H1 (cell line): ENCODE results near the gene DOK6. TPM values are rescaled to one million over a fixed set of nuclear protein-coding genes. Genes with fewer than 3 reads are reported as not detected.

ENCODE experiments used
- CTCF ChIA-PET: fragments of 300-600 bp; sonication (Branson Sonifier 250); formaldehyde crosslinking; loops from one replicate; lab custom pipeline; 2021; ENCODE audit not compliant: partially characterized antibody; lab: Charles Lee
- POLR2A ChIA-PET: fragments of 300-600 bp; sonication (Branson Sonifier 250); formaldehyde crosslinking; loops from one replicate; lab custom pipeline; 2021; ENCODE audit warnings: inconsistent platforms; ENCODE audit not compliant: partially characterized antibody; lab: Charles Lee
- DNase-seq, 2 experiments: peaks; one replicate each; pipeline versions ENCODE4 v3.0.0 to v3.0.0-alpha.2; 2010 to 2022; ENCODE audit warnings: low spot score in 2 of 2, low read depth in 1 of 2, mixed read lengths in 1 of 2
- FAIRE-seq: peaks from 2 replicates; lab custom pipeline; 2011; peaks lifted over from hg19 to GRCh38; lab: Jason Lieb, UNC
- H2AFZ ChIP-seq: 2 replicates; pipeline ENCODE4 v1.8.1; 2012; ENCODE audit warnings: low read length, inconsistent platforms
- H2AK5ac ChIP-seq: 2 replicates; pipeline ENCODE4 v1.6.1; 2013; ENCODE audit warnings: low read depth, low read length
- H2BK120ac ChIP-seq: replicated peaks from 2 replicates; pipeline ENCODE3; 2013; ENCODE audit warnings: low read depth, low read length, inconsistent platforms
- H2BK12ac ChIP-seq: 2 replicates; pipeline ENCODE4 v1.6.1; 2013; ENCODE audit warnings: low read depth, low read length
- H2BK15ac ChIP-seq: 2 replicates; pipeline ENCODE4 v1.6.1; 2013; ENCODE audit warnings: low read length
- H2BK20ac ChIP-seq: 2 replicates; pipeline ENCODE4 v1.6.1; 2013; ENCODE audit warnings: low read length
- H2BK5ac ChIP-seq: 2 replicates; pipeline ENCODE4 v1.6.1; 2013; ENCODE audit warnings: low read depth, low read length
- H3K14ac ChIP-seq: 2 replicates; pipeline ENCODE4 v1.6.1; 2013; ENCODE audit warnings: inconsistent platforms; ENCODE audit not compliant: insufficient read length
- H3K18ac ChIP-seq: 2 replicates; pipeline ENCODE4 v1.6.1; 2013; ENCODE audit warnings: low read length; ENCODE audit errors: extremely low read depth
- H3K23ac ChIP-seq: 2 replicates; pipeline ENCODE4 v1.6.1; 2013; ENCODE audit warnings: inconsistent platforms; ENCODE audit not compliant: insufficient read length
- H3K23me2 ChIP-seq: 2 replicates; pipeline ENCODE4 v1.6.1; 2013; ENCODE audit warnings: low read depth, low read length
- H3K27ac ChIP-seq: 2 replicates; pipeline ENCODE4 v1.6.1; 2011; ENCODE audit warnings: low read depth, low read length, inconsistent platforms
- H3K27me3 ChIP-seq, 4 experiments: replicated peaks in 1 of 4; 1 replicate in 1 of 4; 2 replicates in 3 of 4; pipeline versions ENCODE4 v1.6.1 to v1.8.1; 2011 to 2013; ENCODE audit warnings: low read length in 3 of 4, mild to moderate bottlenecking in 3 of 4, inconsistent platforms in 2 of 4, mixed read lengths in 2 of 4, moderate library complexity in 1 of 4; ENCODE audit not compliant: control insufficient read depth in 3 of 4, insufficient read depth in 3 of 4; ENCODE audit errors: extremely low read depth in 1 of 4
- H3K36me3 ChIP-seq, 4 experiments: 2 replicates each; pipeline versions ENCODE4 v1.6.1 to v1.8.1; 2011 to 2013; ENCODE audit warnings: mild to moderate bottlenecking in 4 of 4, low read length in 3 of 4, moderate library complexity in 2 of 4, control low read depth in 1 of 4, inconsistent platforms in 1 of 4; ENCODE audit not compliant: insufficient read depth in 4 of 4, control insufficient read depth in 2 of 4
- H3K4ac ChIP-seq: replicated peaks from 2 replicates; pipeline ENCODE3; 2013; ENCODE audit warnings: low read length, low read depth, mixed read lengths, inconsistent platforms; ENCODE audit not compliant: insufficient read length
- H3K4me1 ChIP-seq, 4 experiments: replicated peaks in 1 of 4; 1 replicate in 1 of 4; 2 replicates in 3 of 4; pipeline versions ENCODE4 v1.6.1 to v1.8.1; 2011 to 2013; ENCODE audit warnings: low read length in 3 of 4, inconsistent platforms in 2 of 4, mixed read lengths in 1 of 4; ENCODE audit not compliant: insufficient read depth in 4 of 4, control insufficient read depth in 3 of 4
- H3K4me2 ChIP-seq, 2 experiments: 2 replicates each; pipeline versions ENCODE4 v1.6.1 to v1.8.1; 2011 to 2013; ENCODE audit warnings: low read depth in 2 of 2, low read length in 2 of 2, control low read depth in 1 of 2, inconsistent platforms in 1 of 2, mild to moderate bottlenecking in 1 of 2; ENCODE audit not compliant: insufficient read depth in 1 of 2
- H3K4me3 ChIP-seq, 4 experiments: fragments of 200-600, 300-600 bp in 1 of 4; sonication (generic), shearing (Covaris generic), sonication (Bioruptor Twin) in 1 of 4; 2 replicates each; pipeline versions ENCODE4 v1.5.1 to v1.8.1; 2011 to 2016; ENCODE audit warnings: low read length in 4 of 4, low read depth in 3 of 4, control low read depth in 2 of 4, inconsistent platforms in 2 of 4, mild to moderate bottlenecking in 2 of 4, mixed read lengths in 1 of 4, moderate library complexity in 1 of 4; ENCODE audit not compliant: insufficient read depth in 2 of 4; ENCODE audit errors: extremely low read depth in 1 of 4
- H3K56ac ChIP-seq: replicated peaks from 2 replicates; pipeline ENCODE3; 2013; ENCODE audit warnings: low read depth, mild to moderate bottlenecking, mixed read lengths, low read length, inconsistent platforms; ENCODE audit not compliant: insufficient read length
- H3K79me1 ChIP-seq: 2 replicates; pipeline ENCODE4 v1.6.1; 2013; ENCODE audit warnings: low read depth, low read length, control low read depth
- H3K79me2 ChIP-seq, 2 experiments: 2 replicates each; pipeline versions ENCODE4 v1.6.1 to v1.8.1; 2012 to 2013; ENCODE audit warnings: low read length in 2 of 2, mild to moderate bottlenecking in 2 of 2, inconsistent platforms in 1 of 2; ENCODE audit not compliant: insufficient read depth in 2 of 2, control insufficient read depth in 1 of 2
- H3K9ac ChIP-seq, 4 experiments: replicated peaks in 1 of 4; 1 replicate in 1 of 4; 2 replicates in 3 of 4; pipeline versions ENCODE4 v1.6.1 to v1.8.1; 2011 to 2013; ENCODE audit warnings: low read depth in 3 of 4, low read length in 3 of 4, control low read depth in 2 of 4, mild to moderate bottlenecking in 2 of 4, moderate library complexity in 2 of 4, inconsistent platforms in 1 of 4; ENCODE audit errors: extremely low read depth in 1 of 4
- H3K9me3 ChIP-seq, 2 experiments: 2 replicates each; pipeline versions ENCODE4 v1.6.1 to v1.8.1; 2012 to 2013; ENCODE audit warnings: mild to moderate bottlenecking in 2 of 2, moderate library complexity in 2 of 2, control low read depth in 1 of 2, inconsistent platforms in 1 of 2, low read depth in 1 of 2, low read length in 1 of 2, mixed read lengths in 1 of 2; ENCODE audit not compliant: insufficient read depth in 2 of 2
- H4K20me1 ChIP-seq, 2 experiments: replicated peaks in 1 of 2; 2 replicates each; pipeline versions ENCODE3 to v1.8.1; 2011 to 2013; ENCODE audit warnings: inconsistent platforms in 2 of 2, low read length in 2 of 2, mild to moderate bottlenecking in 1 of 2; ENCODE audit not compliant: insufficient read depth in 2 of 2, control insufficient read depth in 1 of 2
- H4K5ac ChIP-seq: 2 replicates; pipeline ENCODE4 v1.6.1; 2013; ENCODE audit warnings: low read length, low read depth, mixed read lengths, inconsistent platforms; ENCODE audit not compliant: insufficient read length
- H4K8ac ChIP-seq: 2 replicates; pipeline ENCODE4 v1.8.0; 2013; ENCODE audit warnings: mild to moderate bottlenecking, moderate library complexity, low read length, inconsistent platforms; ENCODE audit not compliant: insufficient read depth; ENCODE audit errors: extremely low read depth
- H4K91ac ChIP-seq: replicated peaks from 2 replicates; pipeline ENCODE3; 2013; ENCODE audit warnings: low read length, mixed read lengths, inconsistent platforms; ENCODE audit not compliant: insufficient read length
- ATF2 ChIP-seq: IDR thresholded peaks from 2 replicates; pipeline ENCODE4 v1.6.1; 2012; ENCODE audit warnings: low read length, inconsistent platforms
- BCL11A ChIP-seq, 2 experiments: IDR thresholded peaks; one replicate each; pipeline ENCODE4 v1.6.1; 2011; ENCODE audit warnings: low read depth in 2 of 2, low read length in 2 of 2, mild to moderate bottlenecking in 2 of 2
- BRCA1 ChIP-seq: IDR thresholded peaks from 2 replicates; pipeline ENCODE4 v1.6.1; 2012; ENCODE audit warnings: low read depth, low read length, improper control_type of control experiment
- GTF2F1 ChIP-seq: IDR thresholded peaks from 2 replicates; pipeline ENCODE4 v1.6.1; 2012; ENCODE audit warnings: low read depth, low read length, improper control_type of control experiment, borderline replicate concordance
- HDAC2 ChIP-seq, 2 experiments: fragments of 300-600 bp in 1 of 2; sonication (generic) in 1 of 2; IDR thresholded peaks; 2 replicates each; pipeline ENCODE4 v1.6.1; 2011 to 2012; ENCODE audit warnings: low read depth in 2 of 2, low read length in 2 of 2, mild to moderate bottlenecking in 2 of 2, moderate library complexity in 2 of 2, borderline replicate concordance in 1 of 2, inconsistent platforms in 1 of 2
- KDM4A ChIP-seq: IDR thresholded peaks from one replicate; pipeline ENCODE4 v1.7.1; 2012; ENCODE audit warnings: low read depth, mild to moderate bottlenecking, moderate library complexity, low read length, inconsistent platforms; ENCODE audit not compliant: severe bottlenecking
- KDM5A ChIP-seq: fragments of 200-600 bp; IDR thresholded peaks from 2 replicates; pipeline ENCODE4 v1.7.1; 2012; ENCODE audit warnings: mild to moderate bottlenecking, low read length, inconsistent platforms, mixed read lengths
- POU5F1 ChIP-seq: IDR thresholded peaks from 2 replicates; pipeline ENCODE4 v1.6.1; 2011; ENCODE audit warnings: low read depth, mild to moderate bottlenecking, low read length, moderate library complexity
- SAP30 ChIP-seq: fragments of 300-600 bp; sonication (generic); IDR thresholded peaks from 2 replicates; pipeline ENCODE4 v1.7.1; 2012; ENCODE audit warnings: low read length, moderate library complexity, mild to moderate bottlenecking, inconsistent platforms; ENCODE audit not compliant: insufficient read depth, insufficient replicate concordance
- SP4 ChIP-seq: IDR thresholded peaks from 2 replicates; pipeline ENCODE4 v1.6.1; 2012; ENCODE audit warnings: low read length, inconsistent platforms
- USF2 ChIP-seq: IDR thresholded peaks from 2 replicates; pipeline ENCODE4 v1.6.1; 2011; ENCODE audit warnings: low read length, improper control_type of control experiment
- WGBS, 2 experiments: shearing (Covaris generic) in 1 of 2; methylation state at CpG; one replicate each; pipeline versions ENCODE4 v1.1.6 to v1.1.7; 2013 to 2015; ENCODE audit warnings: low lambda C conversion rate in 2 of 2, mixed read lengths in 2 of 2, inconsistent platforms in 1 of 2, low coverage in 1 of 2, missing lambda C conversion rate in 1 of 2; ENCODE audit not compliant: insufficient replicate concordance in 2 of 2, insufficient coverage in 1 of 2, insufficient read length in 1 of 2; ENCODE audit errors: extremely low coverage in 1 of 2, missing lambda C conversion rate in 1 of 2; 5-methylcytosine and 5-hydroxymethylcytosine counted together
- polyA plus RNA-seq, 7 experiments: library from polyadenylated mRNA; depleted of rRNA in 3 of 7; stranded (reverse) in 5 of 7; unstranded in 2 of 7; fragments of >200 nt in 5 of 7; fragments of 200-250 nt in 2 of 7; gene quantifications; 1 replicate in 5 of 7; 2 replicates in 1 of 7; 4 replicates in 1 of 7; pipeline versions ENCODE4 v1.2.1 to v1.2.3, GENCODE V29; 2011 to 2013; ENCODE audit warnings: missing spikeins in 2 of 7, mixed read lengths in 2 of 7
- total RNA-seq: library from RNA; stranded (reverse); fragmentation: NEBNext Ultra II Directional; extraction: Animal tissue kit (Norgen Biotek cat#: 25700); gene quantifications from 2 replicates; pipeline ENCODE4 v1.2.1, GENCODE V29; 2021

The DOK6 gene
- total and polyA plus RNA-seq, 2 of the 8 experiments (the other 6 are each of a cell fraction or from before 2014, with no cell fraction given) = 0.33 to 0.50 TPM

GRCh38 chr18:69839497-69839896 is 438.8 kb downstream of the DOK6 start:
- no peak for DNase-seq
- Histone ChIP-seq H4K20me1 (no peaks in the 10 kb centered on the region), H2BK12ac (no peak overlapping the region; the same call in 1 of the 2 replicates), H2AFZ (no peak overlapping the region), H4K91ac (no peak overlapping the region), H3K27ac (no peak overlapping the region), H3K14ac (no peak overlapping the region), H3K23me2 (no peaks in the 10 kb centered on the region; the same call in 1 of the 2 replicates), H2AK5ac (no peak overlapping the region), H3K27me3 (no peaks in the 10 kb centered on the region), H4K5ac (no peak overlapping the region), H3K56ac (no peak overlapping the region), H4K8ac (no peak overlapping the region; the same call in 1 of the 2 replicates), H3K23ac (no peak overlapping the region), H3K79me2 (no peaks in the 10 kb centered on the region), H3K4me2 (no peak overlapping the region), H3K9me3 (no peaks in the 10 kb centered on the region), H3K36me3 (no peaks in the 10 kb centered on the region; a peak in 1 of 8 replicates), H3K79me1 (no peaks in the 10 kb centered on the region), H3K18ac (no peak overlapping the region), H3K4ac (no peak overlapping the region), H2BK5ac (no peak overlapping the region), H2BK20ac (no peak overlapping the region), H3K9ac (no peak overlapping the region), H3K4me3 (no peak overlapping the region), H3K4me1 (no peaks in the 10 kb centered on the region; a peak in 1 of 7 replicates), H2BK15ac (no peak overlapping the region), H2BK120ac (no peak overlapping the region)
- POLR2A ChIA-PET = interaction anchor here (0.8 kb wide), 1 partner anchor 198 kb away, joined by 4 read pairs; no protein-coding TSS in a partner anchor
- FAIRE-seq = no peak
- 91% methylated on average over 11 of the region's 11 CpGs; no CpG with 5 or more reads in 1 of the 2 experiments for WGBS, 2 experiments
- CTCF ChIA-PET = interaction anchor here (0.6 to 1.8 kb wide), 6 partner anchors 14 to 203 kb away, joined by 3 to 8 read pairs (median 4); no protein-coding TSS in a partner anchor
- TF ChIP-seq USF2 (no peak), KDM4A (no peak), ATF2 (no peak), KDM5A (no peak), GTF2F1 (no peak), BRCA1 (no peak), BCL11A (IDR thresholded peaks at IDR 0.05; ENCODE audit: low read depth in 2 of 2, low read length in 2 of 2) (no peak), SP4 (no peak), HDAC2 (IDR thresholded peaks at IDR 0.05; ENCODE audit: borderline replicate concordance in 1 of 2, low read depth in 2 of 2, low read length in 2 of 2) (no peak), SAP30 (no peak), POU5F1 (no peak)
